ENCODE data around the gene KCNK16. TPM values are rescaled to one million over a fixed set of nuclear protein-coding genes. Genes with fewer than 3 reads are reported as not detected.

Gene KCNK16
- total RNA-seq, 2 donors from 2014 or later: not detected

GRCh38 chr6:39341352-39341751 lies 18.9 kb upstream of the KCNK16 start:
- ATAC-seq (ENCODE audit: insufficient number of reproducible peaks, low FRiP score, low read depth): no peak
- Histone ChIP-seq H3K36me3 (no peaks in the 10 kb centered on the region), H3K27ac (peak overlapping the region; percentile 15 to 79), H3K4me3 (no peak overlapping the region), H3K4me1 (ENCODE audit: control insufficient read depth in 1 of 2, low read depth in 2 of 2) (peaks cover 45 to 85% of the 10 kb centered on the region in 2 donors), H3K27me3 (replicated peaks; ENCODE audit: insufficient read depth) (no peaks in the 10 kb centered on the region), H3K9me3 (no peaks in the 10 kb centered on the region)
- no peak for DNase-seq (ENCODE audit: low spot score)
- TF ChIP-seq CTCF (IDR thresholded peaks at IDR 0.05): no peak

- Histone ChIP-seq H3K27ac (peak overlapping the region; percentile 64 to 79), H3K4me1 (ENCODE audit: control insufficient read depth in 1 of 2, low read depth in 2 of 2) (peaks cover 47 to 83% of the 10 kb centered on the region in 2 donors), H3K27me3 (replicated peaks; ENCODE audit: insufficient read depth) (no peaks in the 10 kb centered on the region), H3K4me3 (peak overlapping the region; percentile 9), H3K36me3 (no peaks in the 10 kb centered on the region), H3K9me3 (no peaks in the 10 kb centered on the region)
- TF ChIP-seq CTCF (IDR thresholded peaks at IDR 0.05): no peak
- peak; percentile 38 for ATAC-seq (ENCODE audit: insufficient number of reproducible peaks, low FRiP score, low read depth)
- DNase-seq (ENCODE audit: low spot score): no peak
These were observed 17.5 kb upstream of the KCNK16 start for GRCh38 chr6:39339868-39340550.

GRCh38 chr6:39339096-39339867 lies 16.8 kb upstream of the KCNK16 start:
- ATAC-seq (ENCODE audit: insufficient number of reproducible peaks, low FRiP score, low read depth): no peak

GRCh38 chr6:39338397-39338796 lies 15.9 kb upstream of the KCNK16 start:
- no peaks in the 10 kb centered on the region for H3K27me3 ChIP-seq (replicated peaks; ENCODE audit: insufficient read depth)
- peaks cover 44 to 75% of the 10 kb centered on the region in 2 donors for H3K4me1 ChIP-seq (ENCODE audit: control insufficient read depth in 1 of 2, low read depth in 2 of 2)
- no peaks in the 10 kb centered on the region for H3K36me3 ChIP-seq
- H3K4me3 ChIP-seq: no peak overlapping the region
- ATAC-seq (ENCODE audit: insufficient number of reproducible peaks, low FRiP score, low read depth) (no peak), DNase-seq (ENCODE audit: low spot score) (no peak)
- no peak for TF ChIP-seq CTCF (IDR thresholded peaks at IDR 0.05)
- H3K27ac ChIP-seq: no peak overlapping the region
- H3K9me3 ChIP-seq: no peaks in the 10 kb centered on the region

More at GRCh38 chr6:39339096-39339867, 16.8 kb upstream of the KCNK16 start:
- peaks cover 46 to 76% of the 10 kb centered on the region in 2 donors for H3K4me1 ChIP-seq (ENCODE audit: control insufficient read depth in 1 of 2, low read depth in 2 of 2)
- H3K36me3 ChIP-seq: no peaks in the 10 kb centered on the region
- H3K27ac ChIP-seq: peak overlapping the region; percentile 64 to 79
- H3K9me3 ChIP-seq: no peaks in the 10 kb centered on the region
- no peaks in the 10 kb centered on the region for H3K27me3 ChIP-seq (replicated peaks; ENCODE audit: insufficient read depth)
- DNase-seq (ENCODE audit: low spot score): no peak
- TF ChIP-seq CTCF (IDR thresholded peaks at IDR 0.05): no peak
- H3K4me3 ChIP-seq: no peak overlapping the region

GRCh38 chr6:39335780-39336545 lies 13.5 kb upstream of the KCNK16 start:
- Histone ChIP-seq H3K36me3 (no peaks in the 10 kb centered on the region), H3K4me3 (no peak overlapping the region), H3K4me1 (ENCODE audit: control insufficient read depth in 1 of 2, low read depth in 2 of 2) (peaks cover 33 to 58% of the 10 kb centered on the region in 2 donors), H3K9me3 (no peaks in the 10 kb centered on the region), H3K27me3 (replicated peaks; ENCODE audit: insufficient read depth) (no peaks in the 10 kb centered on the region), H3K27ac (peak overlapping the region; percentile 37 to 39)
- ATAC-seq (ENCODE audit: insufficient number of reproducible peaks, low FRiP score, low read depth) (no peak), DNase-seq (ENCODE audit: low spot score) (no peak)
- TF ChIP-seq CTCF (IDR thresholded peaks at IDR 0.05): no peak
